Neural cell (in vitro differentiated cells): Measurements from ENCODE around the gene C7.
"Not testable (repeated sequence)": the region's sequence is repeated elsewhere in the genome, so short reads cannot be mapped to it uniquely, and the experiment has no call there.

Source experiments
- EP300 ChIP-seq: fragments of 450-650 bp; conservative IDR thresholded peaks from 2 replicates; pipeline ENCODE4 v1.6.1; 2014; ENCODE audit warnings: antibody characterized with exemption, mild to moderate bottlenecking, moderate library complexity; ENCODE audit not compliant: poor library complexity, severe bottlenecking
- EZH2 ChIP-seq: fragments of 200-600, 300-800 bp; shearing (Covaris generic), sonication (generic); IDR thresholded peaks from 2 replicates; pipeline ENCODE4 v1.6.1; 2014; ENCODE audit warnings: antibody characterized with exemption, low read length, borderline replicate concordance, mild to moderate bottlenecking; ENCODE audit not compliant: insufficient read depth, poor library complexity, severe bottlenecking
- MXI1 ChIP-seq: fragments of 450-650 bp; conservative IDR thresholded peaks from 2 replicates; pipeline ENCODE4 v1.6.1; 2014; ENCODE audit warnings: antibody characterized with exemption, mild to moderate bottlenecking; ENCODE audit not compliant: poor library complexity, severe bottlenecking
- POLR2AphosphoS5 ChIP-seq: IDR thresholded peaks from 2 replicates; pipeline ENCODE4 v1.6.1; 2012
- RAD21 ChIP-seq: fragments of 450-650 bp; conservative IDR thresholded peaks from 2 replicates; pipeline ENCODE4 v1.6.1; 2014; ENCODE audit warnings: antibody characterized with exemption, mild to moderate bottlenecking, moderate library complexity
- SMC3 ChIP-seq: fragments of 450-650 bp; conservative IDR thresholded peaks from 2 replicates; pipeline ENCODE4 v1.6.1; 2014; ENCODE audit warnings: antibody characterized with exemption, mild to moderate bottlenecking, moderate library complexity; ENCODE audit not compliant: poor library complexity
- TAF1 ChIP-seq: IDR thresholded peaks from 2 replicates; pipeline ENCODE4 v1.6.1; 2012; ENCODE audit warnings: low read depth
- TF ChIP-seq, protein P1 (sequence below): fragments of 450-650 bp; IDR thresholded peaks from 2 replicates; pipeline ENCODE4 v1.5.1; 2014; ENCODE audit warnings: antibody characterized with exemption, mild to moderate bottlenecking, moderate library complexity; ENCODE audit not compliant: poor library complexity, severe bottlenecking
- TF ChIP-seq, protein P2 (sequence below): IDR thresholded peaks from 2 replicates; pipeline ENCODE4 v1.6.1; 2012; ENCODE audit warnings: borderline replicate concordance

DNA sequence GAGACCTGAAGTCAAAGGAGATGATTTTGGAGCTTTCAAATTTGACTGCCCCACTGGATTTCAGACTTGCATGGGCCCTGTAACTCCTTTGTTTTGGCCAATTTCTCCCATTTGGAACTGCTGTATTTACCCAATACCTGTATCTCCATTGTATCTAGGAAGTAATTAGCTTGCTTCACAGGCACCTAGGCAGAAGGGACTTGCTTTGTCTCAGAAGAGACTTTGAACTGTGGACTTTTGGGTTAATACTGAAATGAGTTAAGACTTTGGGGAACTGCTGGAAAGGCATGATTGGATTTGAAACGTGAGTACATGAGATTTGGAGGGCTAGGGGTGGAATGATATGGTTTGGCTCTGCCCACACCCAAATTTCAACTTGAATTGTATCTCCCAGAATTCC lies 26.2 kb upstream of the C7 start:
- TF ChIP-seq, protein P1, sequence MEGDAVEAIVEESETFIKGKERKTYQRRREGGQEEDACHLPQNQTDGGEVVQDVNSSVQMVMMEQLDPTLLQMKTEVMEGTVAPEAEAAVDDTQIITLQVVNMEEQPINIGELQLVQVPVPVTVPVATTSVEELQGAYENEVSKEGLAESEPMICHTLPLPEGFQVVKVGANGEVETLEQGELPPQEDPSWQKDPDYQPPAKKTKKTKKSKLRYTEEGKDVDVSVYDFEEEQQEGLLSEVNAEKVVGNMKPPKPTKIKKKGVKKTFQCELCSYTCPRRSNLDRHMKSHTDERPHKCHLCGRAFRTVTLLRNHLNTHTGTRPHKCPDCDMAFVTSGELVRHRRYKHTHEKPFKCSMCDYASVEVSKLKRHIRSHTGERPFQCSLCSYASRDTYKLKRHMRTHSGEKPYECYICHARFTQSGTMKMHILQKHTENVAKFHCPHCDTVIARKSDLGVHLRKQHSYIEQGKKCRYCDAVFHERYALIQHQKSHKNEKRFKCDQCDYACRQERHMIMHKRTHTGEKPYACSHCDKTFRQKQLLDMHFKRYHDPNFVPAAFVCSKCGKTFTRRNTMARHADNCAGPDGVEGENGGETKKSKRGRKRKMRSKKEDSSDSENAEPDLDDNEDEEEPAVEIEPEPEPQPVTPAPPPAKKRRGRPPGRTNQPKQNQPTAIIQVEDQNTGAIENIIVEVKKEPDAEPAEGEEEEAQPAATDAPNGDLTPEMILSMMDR = not testable (repeated sequence)
- TF ChIP-seq RAD21, POLR2AphosphoS5, EZH2, EP300, TAF1, MXI1, SMC3: not testable (repeated sequence)
- TF ChIP-seq, protein P2, sequence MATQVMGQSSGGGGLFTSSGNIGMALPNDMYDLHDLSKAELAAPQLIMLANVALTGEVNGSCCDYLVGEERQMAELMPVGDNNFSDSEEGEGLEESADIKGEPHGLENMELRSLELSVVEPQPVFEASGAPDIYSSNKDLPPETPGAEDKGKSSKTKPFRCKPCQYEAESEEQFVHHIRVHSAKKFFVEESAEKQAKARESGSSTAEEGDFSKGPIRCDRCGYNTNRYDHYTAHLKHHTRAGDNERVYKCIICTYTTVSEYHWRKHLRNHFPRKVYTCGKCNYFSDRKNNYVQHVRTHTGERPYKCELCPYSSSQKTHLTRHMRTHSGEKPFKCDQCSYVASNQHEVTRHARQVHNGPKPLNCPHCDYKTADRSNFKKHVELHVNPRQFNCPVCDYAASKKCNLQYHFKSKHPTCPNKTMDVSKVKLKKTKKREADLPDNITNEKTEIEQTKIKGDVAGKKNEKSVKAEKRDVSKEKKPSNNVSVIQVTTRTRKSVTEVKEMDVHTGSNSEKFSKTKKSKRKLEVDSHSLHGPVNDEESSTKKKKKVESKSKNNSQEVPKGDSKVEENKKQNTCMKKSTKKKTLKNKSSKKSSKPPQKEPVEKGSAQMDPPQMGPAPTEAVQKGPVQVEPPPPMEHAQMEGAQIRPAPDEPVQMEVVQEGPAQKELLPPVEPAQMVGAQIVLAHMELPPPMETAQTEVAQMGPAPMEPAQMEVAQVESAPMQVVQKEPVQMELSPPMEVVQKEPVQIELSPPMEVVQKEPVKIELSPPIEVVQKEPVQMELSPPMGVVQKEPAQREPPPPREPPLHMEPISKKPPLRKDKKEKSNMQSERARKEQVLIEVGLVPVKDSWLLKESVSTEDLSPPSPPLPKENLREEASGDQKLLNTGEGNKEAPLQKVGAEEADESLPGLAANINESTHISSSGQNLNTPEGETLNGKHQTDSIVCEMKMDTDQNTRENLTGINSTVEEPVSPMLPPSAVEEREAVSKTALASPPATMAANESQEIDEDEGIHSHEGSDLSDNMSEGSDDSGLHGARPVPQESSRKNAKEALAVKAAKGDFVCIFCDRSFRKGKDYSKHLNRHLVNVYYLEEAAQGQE = not testable (repeated sequence)
